HEK293 (cell line): ENCODE results near the gene FEM1A.
"Not testable (repeated sequence)": the region's sequence is repeated elsewhere in the genome, so short reads cannot be mapped to it uniquely, and the experiment has no call there.

ENCODE experiments used
- CTCF ChIA-PET: fragments of 350-600 bp; formaldehyde crosslinking; extraction: SDS; loops from one replicate; lab custom pipeline; 2021; ENCODE audit warnings: antibody characterized with exemption; lab: Yijun Ruan, JAX
- POLR2A ChIA-PET: fragments of 300-600 bp; formaldehyde crosslinking; extraction: SDS; loops from one replicate; lab custom pipeline; 2020; ENCODE audit warnings: antibody characterized with exemption, inconsistent platforms; lab: Yijun Ruan, JAX
- H3K27ac ChIP-seq: fragments of 200-500 bp; sonication (Bioruptor generic); 2 replicates; pipeline ENCODE4 v1.5.1; 2014; ENCODE audit warnings: low read depth, low read length, control low read depth, inconsistent platforms; ENCODE audit errors: extremely low read depth
- H3K36me3 ChIP-seq, 2 experiments: fragments of 200-500 bp in 1 of 2; sonication (Bioruptor generic) in 1 of 2; 1 replicate in 1 of 2; 2 replicates in 1 of 2; pipeline ENCODE4 v1.5.1; 2014 to 2017; ENCODE audit warnings: inconsistent platforms in 2 of 2, low read length in 2 of 2; ENCODE audit not compliant: control insufficient read depth in 2 of 2, insufficient read depth in 1 of 2
- H3K4me1 ChIP-seq: fragments of 200-500 bp; sonication (Bioruptor generic); 2 replicates; pipeline ENCODE4 v1.5.1; 2014; ENCODE audit warnings: mild to moderate bottlenecking, low read length, inconsistent platforms; ENCODE audit not compliant: control insufficient read depth, insufficient read depth
- H3K4me3 ChIP-seq: 2 replicates; pipeline ENCODE4 v1.5.1; 2011; ENCODE audit warnings: low read depth, mild to moderate bottlenecking, control low read depth, low read length, moderate library complexity
- H3K9me3 ChIP-seq: fragments of 200-500 bp; sonication (Bioruptor generic); 2 replicates; pipeline ENCODE4 v1.5.1; 2014; ENCODE audit warnings: low read depth, low read length, inconsistent platforms; ENCODE audit not compliant: control insufficient read depth, insufficient read depth
- EGR2 ChIP-seq: fragments of 450-650 bp; formaldehyde crosslinking; IDR thresholded peaks from 2 replicates; pipeline ENCODE4 v1.5.1; 2016; ENCODE audit warnings: low read depth, missing biosample characterization, missing genetic modification characterization
- PRDM2 ChIP-seq: fragments of 450-650 bp; formaldehyde crosslinking; IDR thresholded peaks from 2 replicates; pipeline ENCODE4 v1.5.1; 2016; ENCODE audit warnings: missing biosample characterization, missing genetic modification characterization, borderline replicate concordance
- ZNF121 ChIP-seq: fragments of 450-650 bp; formaldehyde crosslinking; IDR thresholded peaks from 2 replicates; pipeline ENCODE4 v1.5.1; 2016; ENCODE audit warnings: missing biosample characterization, missing genetic modification characterization
- ZNF530 ChIP-seq: fragments of 450-650 bp; formaldehyde crosslinking; IDR thresholded peaks from 2 replicates; pipeline ENCODE4 v1.5.1; 2016; ENCODE audit warnings: low read depth, missing biosample characterization, missing genetic modification characterization
- ZNF580 ChIP-seq: fragments of 450-650 bp; formaldehyde crosslinking; IDR thresholded peaks from 2 replicates; pipeline ENCODE4 v1.5.1; 2016; ENCODE audit warnings: missing biosample characterization, missing genetic modification characterization

Gene FEM1A

GRCh38 chr19:4844348-4845179 is 53.0 kb downstream of the FEM1A start:
- Histone ChIP-seq H3K4me1 (no peaks in the 10 kb centered on the region), H3K4me3 (no peak overlapping the region), H3K27ac (no peak overlapping the region), H3K36me3 (peaks cover 3 to 32% of the 10 kb centered on the region in 2 experiments; a peak in 2 of 3 replicates), H3K9me3 (no peaks in the 10 kb centered on the region)
- CTCF ChIA-PET = interaction anchor here (1.0 to 12.7 kb wide), 4 partner anchors 7 to 186 kb away, joined by 4 to 171 read pairs (median 6); no protein-coding TSS in a partner anchor
- POLR2A ChIA-PET = no interaction called here
- TF ChIP-seq ZNF530 (tag by site-specific recombination) (no peak), ZNF580 (tag by site-specific recombination) (peak; percentile 42; the same call in 1 of the 2 replicates)

DNA sequence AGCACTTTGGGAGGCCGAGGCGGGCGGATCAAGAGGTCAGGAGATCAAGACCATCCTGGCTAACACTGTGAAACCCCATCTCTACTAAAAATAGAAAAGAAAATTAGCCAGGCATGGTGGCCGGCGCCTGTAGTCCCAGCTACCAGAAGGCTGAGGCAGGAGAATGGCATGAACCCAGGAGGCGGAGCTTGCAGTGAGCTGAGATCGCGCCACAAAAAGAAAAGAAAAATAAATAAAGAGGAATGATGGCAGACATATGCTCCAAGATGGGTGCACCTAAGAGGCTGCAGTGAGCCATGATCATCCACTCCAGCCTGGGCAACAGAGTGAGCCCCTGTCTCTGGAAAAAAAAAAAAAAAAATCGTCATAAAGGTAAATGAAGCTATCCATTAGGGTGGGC is 54.4 kb downstream of the FEM1A start:
- H3K4me1 ChIP-seq = not testable (repeated sequence)

GRCh38 chr19:4847190-4847973 is 55.8 kb downstream of the FEM1A start:
- ChIA-PET POLR2A (no interaction called here), CTCF (interaction anchor here (0.5 to 12.7 kb wide), 3 partner anchors 26 to 56 kb away, joined by 3 to 171 read pairs (median 4); partner anchors contain the start of gene FEM1A)
- no peak overlapping the region for H3K4me3 ChIP-seq
- TF ChIP-seq PRDM2 (tag by site-specific recombination) = no peak
- TF ChIP-seq ZNF121 (tag by site-specific recombination) = peak; percentile 90
- peaks cover 3 to 27% of the 10 kb centered on the region in 2 experiments; a peak in 2 of 3 replicates for H3K36me3 ChIP-seq
- no peaks in the 10 kb centered on the region for H3K9me3 ChIP-seq
- H3K27ac ChIP-seq = no peak overlapping the region
- no peaks in the 10 kb centered on the region for H3K4me1 ChIP-seq

More for the DNA sequence above, 54.4 kb downstream of the FEM1A start:
- not testable (repeated sequence) for H3K27ac ChIP-seq, H3K4me3 ChIP-seq, H3K9me3 ChIP-seq
- ChIA-PET CTCF (interaction anchor here (0.6 to 12.7 kb wide), 4 partner anchors 35 to 222 kb away, joined by 3 to 171 read pairs (median 4); no protein-coding TSS in a partner anchor), POLR2A (interaction anchor here (0.7 kb wide), 1 partner anchor 24 kb away, joined by 3 read pairs; no protein-coding TSS in a partner anchor)
- peaks cover 3 to 31% of the 10 kb centered on the region in 2 experiments; a peak in 2 of 3 replicates for H3K36me3 ChIP-seq

GRCh38 chr19:4849019-4849418 is 57.5 kb downstream of the FEM1A start:
- no peak overlapping the region for H3K4me3 ChIP-seq
- no peaks in the 10 kb centered on the region for H3K4me1 ChIP-seq
- CTCF ChIA-PET = interaction anchor here (0.6 to 12.7 kb wide), 4 partner anchors 24 to 1414 kb away, joined by 3 to 171 read pairs (median 4); no protein-coding TSS in a partner anchor
- POLR2A ChIA-PET = no interaction called here
- TF ChIP-seq EGR2 (no peak), ZNF121 (tag by site-specific recombination) (peak; percentile 84)
- H3K36me3 ChIP-seq = peaks cover 3 to 24% of the 10 kb centered on the region in 2 experiments; a peak in 2 of 3 replicates
- H3K27ac ChIP-seq = no peak overlapping the region
- no peaks in the 10 kb centered on the region for H3K9me3 ChIP-seq
